Mesodermal cell (in vitro differentiated cells): ENCODE data around the gene PARVB. TPM values are rescaled to one million over a fixed set of nuclear protein-coding genes. Genes with fewer than 3 reads are reported as not detected.

Source experiments
- H3K27ac ChIP-seq: 2 replicates; pipeline ENCODE4 v1.7.0; 2013; ENCODE audit warnings: mild to moderate bottlenecking, low read depth, low read length, moderate library complexity; ENCODE audit not compliant: severe bottlenecking
- H3K36me3 ChIP-seq: 2 replicates; pipeline ENCODE4 v1.7.1; 2013; ENCODE audit warnings: mild to moderate bottlenecking, low read length, moderate library complexity; ENCODE audit not compliant: control insufficient read depth, insufficient read depth
- H3K4me1 ChIP-seq: one replicate; pipeline ENCODE4 v1.7.1; 2013; ENCODE audit warnings: mild to moderate bottlenecking, low read length; ENCODE audit not compliant: insufficient read depth, control insufficient read depth, poor library complexity, severe bottlenecking
- H3K4me3 ChIP-seq: 2 replicates; pipeline ENCODE4 v1.7.0; 2013; ENCODE audit warnings: low read length, control low read depth, mild to moderate bottlenecking; ENCODE audit not compliant: insufficient read depth, poor library complexity, severe bottlenecking; ENCODE audit errors: extremely low read depth
- H3K9me3 ChIP-seq: 2 replicates; pipeline ENCODE4 v1.7.1; 2013; ENCODE audit warnings: mild to moderate bottlenecking, low read length, moderate library complexity; ENCODE audit not compliant: control insufficient read depth
- WGBS, 2 experiments: methylation state at CpG; one replicate each; pipeline ENCODE4 v1.1.5; 2013; ENCODE audit warnings: missing lambda C conversion rate in 2 of 2; ENCODE audit not compliant: insufficient coverage in 2 of 2; 5-methylcytosine and 5-hydroxymethylcytosine counted together
- polyA plus RNA-seq, 2 experiments: library from polyadenylated mRNA; stranded (reverse); fragments of 50-300 nt; gene quantifications; one replicate each; pipeline ENCODE4 v1.2.3, GENCODE V29; 2013

Gene PARVB, protein sequence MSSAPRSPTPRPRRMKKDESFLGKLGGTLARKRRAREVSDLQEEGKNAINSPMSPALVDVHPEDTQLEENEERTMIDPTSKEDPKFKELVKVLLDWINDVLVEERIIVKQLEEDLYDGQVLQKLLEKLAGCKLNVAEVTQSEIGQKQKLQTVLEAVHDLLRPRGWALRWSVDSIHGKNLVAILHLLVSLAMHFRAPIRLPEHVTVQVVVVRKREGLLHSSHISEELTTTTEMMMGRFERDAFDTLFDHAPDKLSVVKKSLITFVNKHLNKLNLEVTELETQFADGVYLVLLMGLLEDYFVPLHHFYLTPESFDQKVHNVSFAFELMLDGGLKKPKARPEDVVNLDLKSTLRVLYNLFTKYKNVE
- 28.9 TPM for polyA plus RNA-seq (2013, experiment 1 of 2)
- polyA plus RNA-seq (2013, experiment 2 of 2), result 25.8 TPM

DNA sequence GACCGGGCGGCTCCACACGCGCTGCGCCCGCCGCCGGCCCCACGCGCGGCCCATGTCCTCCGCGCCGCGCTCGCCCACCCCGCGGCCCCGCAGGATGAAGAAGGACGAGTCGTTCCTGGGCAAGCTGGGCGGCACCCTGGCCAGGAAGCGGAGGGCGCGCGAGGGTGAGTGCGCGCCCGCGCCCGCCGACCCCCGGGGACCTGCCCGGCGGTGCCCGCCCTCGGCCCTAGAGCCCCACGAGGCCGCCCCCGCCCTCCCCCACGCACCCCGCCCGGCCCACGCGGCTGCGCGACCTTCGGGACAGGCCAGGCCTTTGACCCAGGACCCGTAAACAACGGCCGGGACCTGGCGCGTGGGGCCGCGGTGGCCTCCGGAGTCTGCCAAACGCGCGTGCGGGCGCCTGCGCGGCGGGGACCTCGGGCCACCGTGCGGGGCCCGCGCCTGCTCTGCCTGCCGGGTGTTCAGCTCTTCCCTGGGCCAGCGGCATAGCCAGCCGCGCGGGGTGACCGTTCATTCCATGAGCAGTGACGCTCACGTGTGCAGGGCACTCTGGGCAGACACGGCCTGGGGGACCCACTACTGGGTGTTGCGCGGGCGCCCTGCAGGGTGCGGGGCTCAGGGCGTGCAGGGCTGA is at the start of gene PARVB:
PARVB (plus strand) TSS at position 15 of the 634 bp plus-strand sequence; CDS start at position 53, 38 bp downstream.
- no peaks in the 10 kb centered on the region for H3K9me3 ChIP-seq
- peak within 1 kb of the TSS; percentile 44 for H3K4me3 ChIP-seq
- peak within 1 kb of the TSS; percentile 16 for H3K27ac ChIP-seq
- 15 to 21% methylated on average over 48 to 63 of the region's 83 CpGs for WGBS, 2 experiments
- H3K4me1 ChIP-seq, result peaks cover 7% of the 10 kb centered on the region
- H3K36me3 ChIP-seq, result no peaks in the 10 kb centered on the region

DNA sequence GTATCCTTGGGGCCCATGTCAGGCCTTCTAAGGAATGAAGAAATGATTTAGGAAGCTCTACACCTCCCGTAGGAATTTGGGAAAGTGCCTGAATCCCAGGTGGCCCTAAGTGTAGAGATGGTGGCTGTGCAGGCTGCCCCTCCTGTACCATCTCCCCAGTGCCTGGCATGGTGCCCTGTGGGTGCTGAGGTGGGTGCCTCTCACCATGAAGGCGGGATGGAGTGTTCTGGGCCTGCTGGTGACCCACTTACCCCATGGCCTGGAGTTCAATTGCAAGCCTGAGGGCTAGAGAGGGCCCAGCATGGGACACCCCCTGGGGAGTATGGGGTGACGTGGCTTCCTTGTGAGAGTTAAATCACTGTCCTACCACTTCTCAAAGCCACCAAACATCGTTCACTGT is 49.1 kb upstream of the PARVB start:
- 0 to 92% methylated on average over 1 to 2 of the region's 4 CpGs for WGBS, 2 experiments
- Histone ChIP-seq H3K9me3 (no peaks in the 10 kb centered on the region), H3K27ac (no peak overlapping the region), H3K36me3 (peaks cover 89% of the 10 kb centered on the region), H3K4me1 (no peaks in the 10 kb centered on the region), H3K4me3 (no peak overlapping the region)

DNA sequence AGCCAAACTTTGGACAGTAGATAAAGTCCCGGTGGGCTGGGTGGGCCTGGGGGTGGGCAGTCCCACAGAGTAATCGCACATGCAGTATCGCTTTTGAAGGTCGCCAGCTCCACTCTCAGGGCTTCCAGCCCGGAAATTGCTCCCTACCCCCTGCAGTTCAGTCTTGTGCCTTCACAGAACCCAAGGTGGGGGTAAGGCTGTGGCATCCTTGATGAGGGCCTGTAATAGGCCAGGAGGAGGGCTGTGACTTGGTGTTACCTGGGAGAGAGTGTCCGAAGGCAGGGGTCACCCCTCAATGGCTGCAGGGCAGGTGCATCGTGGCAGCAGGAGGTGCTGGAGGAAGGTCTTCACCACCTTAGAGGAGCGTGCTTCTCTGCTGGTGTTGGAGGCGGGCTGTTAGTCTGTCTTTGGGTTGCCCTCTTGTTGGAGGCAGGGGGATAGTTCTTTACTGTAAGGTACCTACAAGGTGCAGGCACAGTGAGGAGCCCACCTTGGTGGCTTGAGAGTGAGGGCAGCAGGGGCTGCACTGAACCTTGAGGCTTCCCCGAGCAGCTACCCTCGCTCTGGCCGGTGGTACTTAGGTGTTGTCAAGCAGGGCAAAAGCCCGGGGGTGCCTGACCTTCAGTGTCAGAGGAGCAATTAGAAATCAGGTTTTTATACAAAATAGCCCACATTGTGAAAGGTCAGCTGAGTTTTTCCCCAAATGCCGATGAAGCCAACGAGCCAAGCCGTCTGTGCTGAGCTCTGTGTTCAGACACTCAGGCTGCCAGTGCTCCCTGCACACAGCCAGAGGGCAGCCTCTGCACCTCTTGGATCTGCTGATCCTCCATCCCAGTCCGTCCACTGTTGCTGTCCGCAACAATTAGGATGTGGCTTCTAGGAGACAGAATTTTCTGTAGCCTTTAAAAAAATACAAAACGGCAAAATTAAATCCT is 47.0 kb upstream of the PARVB start:
- no peak overlapping the region for H3K4me3 ChIP-seq
- H3K4me1 ChIP-seq, result no peaks in the 10 kb centered on the region
- H3K9me3 ChIP-seq, result no peaks in the 10 kb centered on the region
- H3K27ac ChIP-seq, result no peak overlapping the region
- 91 to 92% methylated on average over 15 to 17 of the region's 19 CpGs for WGBS, 2 experiments
- H3K36me3 ChIP-seq, result peaks cover 93% of the 10 kb centered on the region

DNA sequence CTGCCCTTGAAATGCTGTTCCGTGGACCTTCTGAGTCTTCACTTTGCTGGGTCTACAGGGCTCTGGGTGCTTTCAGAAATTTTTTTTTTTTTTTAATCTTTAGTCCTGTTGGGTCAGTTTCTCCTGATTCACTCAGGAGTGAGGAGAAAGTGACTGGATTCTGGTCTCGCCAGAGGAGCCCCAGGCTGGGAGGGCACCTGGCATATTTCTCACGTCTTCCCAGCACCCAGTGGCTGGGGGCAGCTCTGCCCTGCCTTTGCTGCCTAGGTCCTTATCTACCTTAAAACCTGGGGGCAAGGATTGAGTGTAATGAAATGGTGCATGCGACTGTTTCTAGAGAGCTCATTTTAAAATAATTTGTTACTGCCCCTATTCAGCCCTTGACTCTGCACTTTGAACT is 45.5 kb upstream of the PARVB start:
- Histone ChIP-seq H3K27ac (no peak overlapping the region), H3K36me3 (peaks cover 96% of the 10 kb centered on the region), H3K4me3 (no peak overlapping the region), H3K4me1 (no peaks in the 10 kb centered on the region), H3K9me3 (no peaks in the 10 kb centered on the region)
- WGBS, 2 experiments, result 92 to 100% methylated on average over 1 to 2 of the region's 4 CpGs

DNA sequence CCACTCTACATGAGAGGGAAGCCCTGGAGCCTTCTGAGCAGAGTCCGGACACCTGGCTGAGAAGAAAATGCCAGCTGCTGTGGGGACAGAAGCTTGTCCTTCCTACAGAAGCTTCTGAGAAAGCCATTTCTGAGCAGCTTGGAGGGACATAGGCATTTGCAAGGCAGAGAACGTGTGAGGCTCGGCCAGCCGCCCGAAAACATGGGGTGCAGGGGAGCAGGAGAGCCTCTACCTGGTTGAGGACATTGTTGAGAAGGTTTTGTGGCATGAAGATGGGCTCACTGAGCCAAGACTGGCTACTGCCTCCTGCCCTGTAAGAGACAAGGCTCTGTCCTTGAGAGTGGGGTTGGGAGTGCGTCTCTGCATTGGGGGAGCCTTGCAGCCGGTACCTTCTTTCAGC is 43.5 kb upstream of the PARVB start:
- Histone ChIP-seq H3K27ac (no peak overlapping the region), H3K36me3 (peaks cover 94% of the 10 kb centered on the region), H3K4me3 (no peak overlapping the region), H3K4me1 (no peaks in the 10 kb centered on the region), H3K9me3 (no peaks in the 10 kb centered on the region)
- WGBS, 2 experiments, result 97 to 100% methylated on average over 6 to 7 of the region's 7 CpGs

DNA sequence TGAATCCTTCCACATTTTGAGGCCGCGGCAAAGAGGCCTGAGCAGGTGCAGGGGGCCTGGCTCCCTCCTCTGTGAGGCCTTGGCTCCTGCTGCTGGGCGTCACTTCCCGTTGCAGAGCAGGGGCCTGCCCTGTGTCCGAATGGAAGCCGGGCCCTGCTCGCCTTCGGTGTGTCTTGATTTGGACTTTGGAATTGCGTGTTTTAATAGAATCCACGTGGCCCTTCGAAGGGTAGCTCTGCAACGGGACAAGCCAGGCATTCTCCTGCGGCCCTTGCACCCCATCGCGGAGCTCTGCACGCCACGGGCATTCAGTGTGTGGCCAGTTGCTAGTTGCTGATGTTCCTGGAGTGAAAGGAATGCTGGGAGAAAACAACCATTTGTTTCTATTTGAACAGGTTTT is 43.1 kb upstream of the PARVB start:
- Histone ChIP-seq H3K4me3 (no peak overlapping the region), H3K4me1 (no peaks in the 10 kb centered on the region), H3K27ac (no peak overlapping the region), H3K36me3 (peaks cover 93% of the 10 kb centered on the region), H3K9me3 (no peaks in the 10 kb centered on the region)
- 97% methylated on average over 15 to 17 of the region's 17 CpGs for WGBS, 2 experiments

DNA sequence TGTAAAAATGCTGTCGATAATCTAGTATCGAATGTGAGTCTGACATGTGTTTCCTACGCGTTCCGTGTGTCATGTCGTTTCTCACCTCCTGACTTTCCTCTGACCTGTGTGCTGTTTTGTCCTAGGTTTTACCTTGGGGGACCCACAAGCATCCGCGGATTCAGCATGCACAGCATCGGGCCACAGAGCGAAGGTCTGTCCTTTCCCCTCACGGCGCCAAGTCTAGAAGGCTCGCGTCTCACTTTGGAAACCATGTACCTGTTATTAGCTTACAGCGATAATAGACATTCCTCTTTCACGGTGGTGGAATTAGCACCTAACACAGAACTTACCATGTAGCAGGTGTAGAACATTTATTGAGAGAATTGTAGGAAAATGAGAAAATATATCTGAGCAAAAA is 40.3 kb upstream of the PARVB start:
- Histone ChIP-seq H3K36me3 (peaks cover 86% of the 10 kb centered on the region), H3K27ac (no peak overlapping the region), H3K4me3 (no peak overlapping the region), H3K9me3 (no peaks in the 10 kb centered on the region), H3K4me1 (no peaks in the 10 kb centered on the region)
- WGBS, 2 experiments, result 96 to 97% methylated on average over 14 of the region's 16 CpGs

DNA sequence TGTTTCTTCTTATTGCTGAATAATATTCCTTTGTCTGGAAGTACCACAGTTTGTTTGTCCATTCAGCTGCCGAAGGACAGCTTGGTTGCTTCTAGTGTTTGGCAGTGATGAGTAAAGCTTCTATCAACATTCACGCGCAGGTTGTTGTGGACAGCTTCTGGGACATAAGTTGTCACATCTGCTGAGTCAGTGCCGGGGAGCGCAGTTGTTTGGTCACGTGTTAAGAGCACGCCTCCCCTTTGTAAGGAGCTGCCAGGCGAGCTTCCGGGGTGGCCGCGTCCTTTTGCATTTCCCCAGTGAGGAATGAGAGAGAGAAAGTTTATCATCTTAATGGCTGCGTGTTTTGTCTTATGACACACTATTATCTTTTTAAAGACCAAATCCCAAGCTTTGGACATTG is 38.6 kb upstream of the PARVB start:
- no peaks in the 10 kb centered on the region for H3K9me3 ChIP-seq
- H3K27ac ChIP-seq, result no peak overlapping the region
- WGBS, 2 experiments, result 82 to 84% methylated on average over 7 to 8 of the region's 12 CpGs
- H3K4me1 ChIP-seq, result no peaks in the 10 kb centered on the region
- peaks cover 85% of the 10 kb centered on the region for H3K36me3 ChIP-seq
- H3K4me3 ChIP-seq, result no peak overlapping the region

DNA sequence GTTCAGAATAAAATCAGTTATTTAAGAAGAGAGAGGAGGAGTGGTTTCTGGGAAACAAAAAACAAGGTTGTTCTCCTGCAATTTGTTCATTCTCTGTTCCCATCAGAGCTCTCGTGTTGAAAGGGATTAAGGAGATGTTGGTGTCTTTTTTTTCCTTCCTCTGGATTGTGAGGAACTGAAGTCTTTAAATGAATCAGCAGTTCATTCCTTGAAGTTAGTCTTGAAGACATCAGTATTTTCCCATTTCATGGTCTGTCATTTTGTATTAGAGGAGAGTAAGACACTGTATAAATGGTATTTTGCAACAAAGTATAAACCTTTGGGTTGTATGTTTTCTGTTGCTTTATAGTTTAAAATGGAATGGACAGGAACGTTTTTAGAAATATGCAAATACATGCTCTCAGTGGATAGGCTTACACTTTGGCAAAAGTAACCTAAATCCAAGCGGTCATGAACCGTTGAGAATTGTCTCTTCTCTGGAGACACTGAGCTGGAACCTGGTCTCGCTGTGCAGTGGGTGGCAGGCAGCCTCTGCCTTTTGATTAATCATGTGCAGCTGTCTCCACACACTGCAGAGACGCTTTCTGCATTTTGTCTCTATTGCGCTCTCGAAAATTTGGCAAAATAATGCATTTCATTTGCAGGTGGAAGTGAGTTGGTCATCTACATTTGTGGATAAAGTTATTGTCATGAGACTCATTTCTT is 35.8 kb upstream of the PARVB start:
- H3K9me3 ChIP-seq, result no peaks in the 10 kb centered on the region
- H3K36me3 ChIP-seq, result peaks cover 85% of the 10 kb centered on the region
- 89 to 93% methylated on average over 8 of the region's 8 CpGs for WGBS, 2 experiments
- H3K4me3 ChIP-seq, result no peak overlapping the region
- no peak overlapping the region for H3K27ac ChIP-seq
- peaks cover 3% of the 10 kb centered on the region for H3K4me1 ChIP-seq

DNA sequence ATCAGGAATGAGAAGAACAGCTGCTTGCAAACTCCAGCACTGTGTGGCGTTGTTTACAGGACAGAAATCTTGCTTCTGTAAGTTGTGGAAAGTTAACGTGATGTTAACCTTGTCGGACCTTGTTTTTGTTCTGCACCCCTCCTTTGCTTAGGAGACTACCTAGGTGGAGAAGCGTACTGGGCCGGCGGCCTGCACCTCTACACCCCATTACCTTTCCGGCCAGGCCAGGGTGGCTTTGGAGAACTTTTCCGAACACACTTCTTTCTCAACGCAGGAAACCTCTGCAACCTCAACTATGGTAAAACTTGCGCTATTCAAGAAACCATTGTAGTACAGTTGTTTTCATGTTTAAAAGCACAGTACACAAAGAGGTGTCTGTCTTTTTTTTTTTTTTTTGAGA is 35.1 kb upstream of the PARVB start:
- Histone ChIP-seq H3K4me1 (peaks cover 3% of the 10 kb centered on the region), H3K36me3 (peaks cover 85% of the 10 kb centered on the region), H3K4me3 (no peak overlapping the region), H3K9me3 (no peaks in the 10 kb centered on the region), H3K27ac (no peak overlapping the region)
- 96 to 100% methylated on average over 1 to 3 of the region's 10 CpGs for WGBS, 2 experiments
